ENCODE results near the gene VMP1.
"Not testable (repeated sequence)": the region's sequence is repeated elsewhere in the genome, so short reads cannot be mapped to it uniquely, and the experiment has no call there.

Gene VMP1

DNA sequence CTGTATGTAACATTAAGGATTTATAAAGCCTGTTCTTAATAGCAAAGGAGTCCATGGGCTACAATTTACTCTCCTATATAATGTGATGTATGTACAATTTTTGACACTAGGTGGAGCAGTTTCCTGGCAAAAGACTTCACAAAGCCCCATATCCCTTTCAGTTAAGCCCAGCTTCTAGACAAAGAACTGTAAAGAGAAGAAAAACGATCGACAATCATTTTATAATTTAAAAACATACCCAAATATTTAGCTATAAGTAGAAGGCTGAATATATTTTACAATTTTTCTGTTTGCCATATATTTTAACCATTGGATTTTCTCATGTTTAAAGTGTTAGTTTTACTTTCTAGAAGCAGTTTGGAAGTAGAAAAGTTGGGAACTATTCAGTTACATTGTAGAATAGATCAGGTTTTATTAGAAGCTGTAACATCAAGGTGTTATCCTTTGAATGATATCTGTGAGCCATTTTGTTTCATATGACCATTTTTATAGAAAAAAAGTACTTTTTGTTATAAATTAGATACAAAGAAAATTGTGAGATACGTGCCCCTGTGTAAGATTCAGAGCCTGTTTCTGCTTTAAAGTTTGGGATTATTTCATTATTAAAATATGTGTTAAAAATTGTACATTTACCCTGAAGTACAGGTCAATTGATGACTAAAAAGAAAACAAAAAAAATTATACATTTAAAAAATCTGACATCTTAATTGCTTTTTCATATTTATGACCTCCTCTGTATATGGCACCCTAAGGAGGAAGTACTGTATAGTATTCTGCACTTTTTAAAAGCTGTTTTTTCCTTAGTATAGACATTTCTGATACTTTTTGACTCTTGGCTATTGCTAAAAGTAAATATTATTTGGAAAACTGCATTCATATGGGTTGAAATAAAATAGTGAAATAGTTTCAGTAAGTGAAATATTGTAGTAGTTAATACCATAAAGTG lies 46.3 kb downstream of the VMP1 start:
- no peak for DNase-seq (ENCODE audit: low read depth in 1 of 2, low spot score in 1 of 2)

DNA sequence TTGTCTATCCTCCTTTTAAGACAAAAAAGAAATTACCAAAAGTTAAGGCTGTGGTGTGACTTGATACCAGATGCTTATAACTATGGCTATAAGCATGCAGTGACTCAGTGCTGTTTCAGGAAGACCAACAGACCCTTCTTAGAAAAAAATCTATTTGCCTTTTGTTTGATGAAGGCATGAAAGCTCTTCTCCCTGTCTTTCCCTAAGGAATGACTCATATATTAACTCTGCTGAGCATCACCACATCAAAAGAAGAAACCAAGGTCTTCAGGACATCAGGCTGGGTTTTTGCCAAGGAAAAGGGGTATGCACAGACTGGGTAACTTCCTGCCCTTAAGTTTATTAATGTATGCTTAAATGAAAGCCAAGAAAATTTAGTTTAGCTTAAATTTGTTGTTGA lies 47.1 kb downstream of the VMP1 start:
- DNase-seq (ENCODE audit: low read depth in 1 of 2, low spot score in 1 of 2), result no peak

DNA sequence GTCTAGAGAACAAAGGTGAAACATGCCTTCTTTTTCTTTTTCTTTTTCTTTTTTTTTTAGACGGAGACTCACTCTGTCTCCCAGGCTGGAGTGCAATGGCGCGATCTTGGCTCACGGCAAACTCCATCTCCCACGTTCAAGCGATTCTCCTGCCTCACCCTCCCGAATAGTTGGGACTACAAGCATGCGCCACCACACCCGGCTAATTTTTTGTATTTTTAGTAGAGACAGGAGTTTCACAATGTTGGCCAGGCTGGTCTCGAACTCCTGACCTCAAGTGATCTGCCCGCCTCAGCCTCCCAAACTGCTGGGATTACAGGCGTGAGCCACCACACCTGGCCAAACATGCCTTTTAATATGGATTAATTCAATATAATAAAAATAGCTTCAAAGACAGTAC lies 47.6 kb downstream of the VMP1 start:
- not testable (repeated sequence) for DNase-seq (ENCODE audit: low read depth in 1 of 2, low spot score in 1 of 2)

DNA sequence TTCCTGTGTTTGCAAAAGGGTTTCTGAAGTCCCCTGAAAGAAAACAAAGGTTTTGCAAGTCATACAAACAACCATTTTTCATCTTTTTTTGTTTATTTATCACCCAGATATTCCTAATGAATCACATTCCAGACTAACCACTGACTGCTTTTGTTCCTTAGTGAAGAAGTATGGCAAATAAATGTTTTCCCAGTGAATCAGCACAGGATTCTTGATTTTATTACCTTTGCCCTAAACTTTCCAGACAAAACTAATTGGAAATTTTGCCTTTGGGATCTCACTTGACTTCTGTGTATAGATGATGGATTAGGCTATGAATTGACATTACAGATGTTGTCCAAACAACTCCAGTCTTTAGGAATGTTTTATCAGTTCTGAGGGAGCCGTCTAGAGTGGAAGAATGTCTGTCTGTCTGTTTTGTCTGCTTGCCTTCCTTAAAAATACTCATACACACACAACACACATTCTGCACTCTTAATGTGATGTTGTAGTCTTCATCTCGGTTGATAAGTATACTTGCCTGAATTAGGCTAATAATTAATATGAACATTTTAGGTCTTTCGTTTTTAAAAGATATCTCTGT lies 48.9 kb downstream of the VMP1 start:
- DNase-seq (ENCODE audit: low read depth in 1 of 2, low spot score in 1 of 2), result no peak

DNA sequence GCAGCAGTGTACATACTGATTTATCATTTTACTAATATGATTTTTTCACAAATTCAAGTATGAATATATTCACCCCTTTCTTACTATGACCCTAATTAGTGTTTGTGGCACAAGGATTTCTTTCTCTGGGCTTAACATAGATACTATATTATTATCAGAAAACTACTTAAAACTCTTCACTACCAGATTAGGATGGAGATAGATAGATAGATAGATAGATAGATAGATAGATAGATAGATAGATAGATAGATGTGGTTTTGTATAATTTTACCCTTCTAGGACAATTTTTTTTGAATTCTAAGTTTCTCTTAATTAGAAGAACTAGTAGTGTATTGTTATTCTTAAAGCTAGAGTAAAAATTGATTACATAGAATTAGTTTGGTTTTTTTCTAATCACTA lies 49.6 kb downstream of the VMP1 start:
- no peak for DNase-seq (ENCODE audit: low read depth in 1 of 2, low spot score in 1 of 2)

DNA sequence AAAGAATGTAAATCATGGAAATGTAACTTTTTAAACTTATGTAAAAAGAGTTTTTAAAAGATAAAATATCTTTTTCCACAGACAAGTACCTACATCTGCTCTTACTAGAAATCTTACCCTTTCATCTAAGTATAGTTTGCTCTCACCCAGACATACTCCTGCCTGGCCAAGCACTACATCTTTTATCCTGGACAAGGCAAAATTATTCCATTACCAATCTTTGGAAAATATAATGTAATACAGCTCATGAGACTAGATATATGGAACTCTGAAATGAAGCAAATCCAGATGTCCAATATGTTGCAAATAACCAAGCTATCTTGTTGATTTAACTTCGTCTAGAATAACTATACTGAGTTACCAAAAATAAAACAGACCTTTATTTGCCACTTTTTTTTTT lies 50.0 kb downstream of the VMP1 start:
- DNase-seq (ENCODE audit: low read depth in 1 of 2, low spot score in 1 of 2), result no peak

DNA sequence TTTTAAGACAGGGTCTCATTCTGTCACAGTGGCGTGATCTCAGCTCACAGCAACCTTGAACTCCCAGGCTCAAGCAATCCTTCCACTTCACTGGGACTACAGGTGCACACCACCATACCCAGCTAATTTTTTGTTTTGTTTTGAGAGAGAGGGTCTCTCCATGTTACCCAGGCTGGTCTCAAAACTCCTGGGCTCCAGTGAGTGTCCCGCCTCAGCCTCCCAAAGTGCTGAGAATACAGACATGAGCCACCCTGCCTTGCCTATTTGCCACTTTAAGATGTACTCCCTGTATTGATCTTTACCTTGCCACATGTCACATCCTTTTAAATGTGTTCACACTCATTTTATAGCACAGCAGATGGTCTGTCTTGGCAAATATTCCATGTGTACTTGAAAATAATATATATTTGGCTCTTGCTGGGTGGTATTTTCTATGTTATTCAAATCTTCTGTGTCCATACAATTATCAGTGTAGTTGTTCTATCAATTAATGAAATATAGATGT lies 50.5 kb downstream of the VMP1 start:
- DNase-seq (ENCODE audit: low read depth in 1 of 2, low spot score in 1 of 2), result no peak

DNA sequence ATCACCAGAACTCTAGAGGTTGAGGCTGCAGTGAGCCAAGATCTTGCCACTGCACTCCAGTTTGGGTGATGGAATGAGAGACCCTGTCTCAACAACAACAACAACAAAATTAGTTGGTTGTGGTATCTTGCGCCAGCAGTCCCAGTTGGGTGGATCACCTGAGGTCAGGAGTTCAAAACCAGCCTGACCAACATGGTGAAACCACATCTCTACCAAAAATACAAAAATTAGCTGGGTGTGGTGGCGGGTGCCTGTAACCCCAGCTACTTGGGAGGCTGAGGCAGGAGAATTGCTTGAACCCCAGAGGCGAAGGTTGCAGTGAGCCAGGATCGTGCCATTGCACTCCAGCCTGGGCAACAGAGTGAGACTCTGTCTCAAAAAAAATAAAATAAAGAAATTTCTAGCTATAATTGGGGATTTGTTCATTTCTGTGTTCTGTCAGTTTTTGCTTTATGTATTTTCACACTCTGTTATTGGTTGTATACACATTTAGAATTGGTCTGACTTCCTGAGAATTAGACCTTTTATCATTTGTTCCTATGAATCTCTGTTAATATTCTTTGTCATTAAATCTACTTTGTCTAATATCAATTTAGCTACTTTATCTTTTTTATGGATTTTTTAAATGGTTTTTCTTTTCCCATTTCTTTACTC lies 51.7 kb downstream of the VMP1 start:
- DNase-seq (ENCODE audit: low read depth in 1 of 2, low spot score in 1 of 2), result not testable (repeated sequence)

DNA sequence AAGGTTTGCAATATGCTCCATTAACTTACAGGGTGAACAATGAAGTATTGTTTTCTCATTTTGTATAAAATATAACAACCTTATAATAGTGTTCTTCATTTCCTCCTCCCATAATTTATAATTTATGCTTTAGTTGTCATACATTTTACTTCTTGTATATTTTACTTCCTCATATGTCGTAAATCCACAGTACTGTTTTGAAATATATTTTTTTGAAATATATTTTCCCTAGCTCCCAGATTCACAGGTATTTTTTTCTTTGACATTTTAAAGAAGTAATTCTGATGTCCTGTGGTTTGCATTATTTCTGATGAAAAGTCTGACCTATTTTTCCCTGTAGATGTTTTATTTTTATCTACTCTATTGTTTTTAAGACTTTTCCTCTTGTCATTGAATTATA lies 52.7 kb downstream of the VMP1 start:
- no peak for DNase-seq (ENCODE audit: low read depth in 1 of 2, low spot score in 1 of 2)

DNA sequence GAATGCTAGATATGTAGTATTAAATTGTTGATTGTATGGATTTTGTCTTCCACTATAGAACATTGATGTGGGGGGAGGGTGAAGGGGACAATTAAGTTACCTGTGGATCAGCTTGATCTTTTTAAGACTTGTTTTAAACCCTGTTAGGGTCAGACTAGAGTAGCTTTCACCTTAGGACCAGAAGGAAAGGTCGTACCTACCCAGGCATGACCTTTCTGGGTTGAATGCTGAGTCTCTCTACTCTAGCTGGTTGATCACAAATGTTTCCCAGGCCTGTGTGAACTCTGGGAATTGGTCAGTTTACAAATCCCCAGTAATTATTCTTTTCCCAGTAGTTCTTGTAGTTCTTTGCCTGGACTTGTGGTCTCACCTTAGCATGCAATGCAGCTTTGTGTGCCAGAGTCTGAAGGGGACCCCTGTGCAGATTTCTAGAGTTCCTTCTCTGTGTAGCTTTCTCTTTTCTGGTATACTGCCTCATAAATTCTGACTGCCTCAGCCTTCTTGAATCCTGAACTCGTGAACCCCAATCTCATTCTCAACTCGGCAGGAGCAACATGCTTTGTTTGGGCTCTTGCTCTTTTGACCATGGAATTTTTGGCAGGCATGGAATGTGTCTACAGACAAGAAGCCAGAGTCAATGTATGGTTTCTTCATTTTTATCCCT lies 54.1 kb downstream of the VMP1 start:
- no peak for DNase-seq (ENCODE audit: low read depth in 1 of 2, low spot score in 1 of 2)

DNA sequence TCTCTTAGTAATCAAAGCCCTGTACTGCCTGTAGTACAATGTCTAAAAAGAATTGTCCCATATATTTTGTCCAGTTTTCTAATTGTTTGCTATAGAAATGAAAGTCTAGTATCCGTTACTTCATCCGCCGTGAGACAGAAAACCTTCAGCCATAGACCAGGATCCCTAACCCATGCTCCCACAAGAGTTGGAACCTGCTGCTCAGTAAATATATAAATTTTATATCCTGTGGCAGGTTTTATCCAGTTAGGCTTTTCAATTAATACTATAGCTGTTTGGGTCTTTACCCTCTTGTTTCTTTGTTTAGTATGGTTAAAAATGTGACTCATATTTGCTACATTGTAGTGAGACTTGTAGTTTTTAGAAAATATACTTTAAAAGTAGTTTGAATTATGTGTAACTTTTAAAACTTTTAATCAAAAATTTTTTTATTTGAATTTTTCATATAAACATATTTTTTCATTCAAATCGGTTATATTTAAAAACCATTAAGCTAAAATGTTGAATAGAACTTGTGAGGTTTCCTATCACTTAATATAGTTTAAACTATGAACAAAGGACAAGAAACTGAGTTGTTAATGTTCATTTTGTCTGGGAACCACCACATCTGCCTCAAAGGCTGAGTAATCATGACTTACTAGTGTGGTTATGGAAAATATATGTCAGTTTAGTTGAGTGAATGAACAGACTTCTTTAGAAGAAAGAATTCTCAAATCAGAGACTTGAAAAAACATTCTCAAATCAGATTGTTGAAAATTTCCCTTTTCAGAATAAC lies 54.8 kb downstream of the VMP1 start:
- DNase-seq (ENCODE audit: low read depth in 1 of 2, low spot score in 1 of 2), result no peak

DNA sequence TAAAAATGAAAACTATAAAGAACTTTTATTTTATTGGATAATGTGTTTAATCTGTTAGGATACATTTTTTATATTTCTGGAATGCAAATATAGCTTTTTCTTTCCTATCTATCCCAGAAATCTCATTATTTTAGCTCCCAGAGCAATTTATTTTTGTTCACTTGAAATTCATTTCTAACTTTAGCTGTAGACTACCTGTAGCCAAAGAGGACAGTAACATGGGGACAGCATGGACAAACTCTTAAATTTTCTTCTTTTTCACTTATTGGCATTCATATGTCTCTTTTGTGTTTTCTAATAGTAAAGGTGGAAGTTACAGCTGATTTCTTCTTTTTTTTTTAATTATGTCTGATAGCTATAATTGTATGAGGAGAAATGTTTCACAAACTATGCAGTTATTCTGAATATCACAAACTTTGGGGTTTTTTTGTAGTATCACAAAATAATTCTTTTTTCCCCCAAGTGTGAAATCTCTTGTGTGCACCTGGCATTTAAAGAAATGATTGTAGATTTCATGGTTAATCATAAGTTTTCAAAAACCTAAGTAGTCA lies 55.4 kb downstream of the VMP1 start:
- DNase-seq (ENCODE audit: low read depth in 1 of 2, low spot score in 1 of 2), result no peak

DNA sequence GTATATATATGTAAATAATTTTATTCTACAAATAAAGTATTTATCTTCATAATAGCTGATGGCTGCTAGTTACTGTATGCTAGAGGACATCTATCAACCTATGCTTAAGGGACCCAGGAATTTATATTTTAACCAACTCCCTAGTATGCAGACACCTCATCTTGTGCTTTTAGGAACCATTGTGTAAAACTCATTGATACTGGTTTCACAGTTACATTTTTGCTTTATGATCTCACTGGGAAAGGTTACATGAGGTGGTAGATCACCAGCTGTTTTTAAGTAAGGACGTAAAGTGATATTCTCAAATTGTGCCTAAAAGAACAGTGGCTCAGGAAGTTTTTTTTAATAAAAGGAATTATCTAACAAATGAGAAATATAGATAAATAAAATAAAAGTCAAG lies 56.4 kb downstream of the VMP1 start:
- DNase-seq (ENCODE audit: low read depth in 1 of 2, low spot score in 1 of 2), result no peak

DNA sequence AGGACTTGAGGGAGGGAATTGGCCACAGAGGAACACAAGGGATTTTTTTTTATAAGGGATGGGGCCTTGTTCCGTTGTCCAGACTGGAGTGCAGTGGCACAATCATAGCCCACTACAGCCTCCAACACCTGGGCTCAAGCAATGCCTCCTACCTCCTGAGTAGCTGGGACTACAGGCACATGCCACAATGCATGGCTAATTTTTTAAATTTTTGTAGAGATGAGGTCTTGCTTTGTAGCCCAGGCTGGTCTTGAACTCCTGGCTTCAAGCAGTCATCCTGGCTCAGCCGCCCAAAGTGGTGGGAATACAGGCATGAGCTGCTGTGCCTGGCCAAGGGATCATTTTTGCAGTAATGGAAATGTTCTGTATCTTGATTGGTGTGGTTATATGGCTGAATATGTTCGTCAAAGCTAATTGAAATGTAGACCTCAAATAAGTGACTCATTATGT lies 56.9 kb downstream of the VMP1 start:
- DNase-seq (ENCODE audit: low read depth in 1 of 2, low spot score in 1 of 2), result no peak

DNA sequence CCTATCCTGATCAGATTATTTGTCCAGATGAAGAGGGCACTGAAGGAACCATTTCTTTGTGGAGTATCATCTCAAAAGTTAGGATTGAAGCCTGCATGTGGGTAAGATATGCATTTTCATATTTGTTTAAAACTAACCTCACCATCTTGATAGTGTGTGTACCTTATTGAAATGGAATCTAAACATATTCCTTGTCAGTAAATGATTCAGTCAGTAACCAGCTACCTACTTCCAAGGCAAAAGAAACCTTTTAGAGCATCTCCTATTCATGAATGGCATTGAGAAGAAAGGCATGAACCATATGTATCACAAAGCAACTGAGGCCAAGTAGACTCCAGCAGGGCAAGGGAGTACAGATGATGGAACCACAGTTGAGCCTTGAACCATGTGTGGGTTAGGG lies 57.6 kb downstream of the VMP1 start:
- DNase-seq (ENCODE audit: low read depth in 1 of 2, low spot score in 1 of 2), result no peak

DNA sequence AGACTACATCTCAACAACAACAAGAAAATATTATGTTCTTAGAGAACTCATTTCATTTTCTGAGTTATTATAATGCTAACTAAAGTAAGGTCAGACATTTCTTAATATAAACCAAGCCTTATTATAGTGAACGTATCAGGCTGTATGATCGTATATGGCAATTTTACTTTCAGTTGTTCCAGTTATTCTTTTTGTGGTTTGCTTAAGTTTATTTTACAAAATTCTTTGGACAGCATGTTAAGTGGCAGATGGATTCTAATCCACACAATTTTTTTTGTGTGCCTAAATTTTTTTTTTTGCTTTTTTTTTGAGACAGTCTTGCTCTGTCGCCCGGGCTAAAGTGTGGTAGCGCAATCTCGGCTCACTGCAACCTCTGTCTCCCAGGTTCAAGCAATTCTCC lies 59.0 kb downstream of the VMP1 start:
- no peak for DNase-seq (ENCODE audit: low read depth in 1 of 2, low spot score in 1 of 2)

DNA sequence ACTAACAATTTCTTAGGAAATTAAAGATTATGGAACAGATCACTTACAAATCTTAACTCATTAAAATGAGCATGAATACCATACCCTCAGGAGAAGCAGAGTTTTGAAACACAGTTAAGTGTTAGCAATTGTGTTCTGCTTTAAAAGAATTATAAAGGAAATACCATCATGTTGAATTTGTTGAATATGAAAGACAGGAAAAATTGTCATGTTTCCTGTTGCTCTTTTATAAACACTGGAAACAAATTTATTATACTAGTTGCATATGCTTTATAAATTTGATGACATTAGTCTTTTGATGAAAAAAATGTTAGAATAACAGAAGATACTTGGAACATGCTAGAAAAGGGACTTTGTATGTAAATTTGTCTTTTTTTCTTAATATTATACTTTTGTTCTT lies 59.7 kb downstream of the VMP1 start:
- DNase-seq (ENCODE audit: low read depth in 1 of 2, low spot score in 1 of 2), result no peak

DNA sequence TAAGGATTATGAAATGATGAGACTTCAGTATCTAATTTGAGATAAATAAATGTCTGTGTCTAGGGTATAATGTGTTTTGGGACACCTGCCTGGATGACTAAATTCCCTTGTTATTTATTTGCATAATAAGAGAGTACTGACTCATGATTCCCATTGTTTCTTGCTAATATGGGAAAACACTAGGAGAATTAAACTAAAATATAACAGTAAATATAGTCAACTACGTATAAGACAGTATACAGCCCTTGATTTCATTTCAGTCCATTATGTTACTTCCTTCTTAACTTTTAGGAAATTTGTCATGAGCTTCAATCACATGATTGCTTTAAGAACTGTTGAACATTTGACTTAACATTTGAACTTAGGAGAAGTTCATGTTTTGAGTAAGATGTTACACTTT lies 62.4 kb downstream of the VMP1 start:
- no peak for DNase-seq (ENCODE audit: low read depth in 1 of 2, low spot score in 1 of 2)

DNA sequence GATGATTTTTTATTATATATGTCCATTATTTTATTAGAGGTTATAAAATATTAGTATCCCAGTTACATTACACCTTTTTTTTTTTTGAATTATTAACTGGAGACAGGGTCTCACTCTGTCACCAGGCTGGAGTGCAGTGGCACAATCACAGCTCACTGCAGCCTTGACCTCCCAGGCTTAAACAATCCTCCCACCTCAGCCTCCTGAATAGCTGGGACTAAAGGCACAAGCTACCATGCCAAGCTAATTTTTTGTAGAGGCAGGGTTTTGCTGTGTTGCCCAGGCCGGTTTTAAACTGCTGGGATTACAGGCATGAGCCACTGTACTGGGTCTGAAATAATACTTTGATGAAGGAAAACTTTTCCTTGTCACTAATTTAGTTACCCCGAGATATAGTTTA lies 63.6 kb downstream of the VMP1 start:
- DNase-seq (ENCODE audit: low read depth in 1 of 2, low spot score in 1 of 2), result no peak

DNA sequence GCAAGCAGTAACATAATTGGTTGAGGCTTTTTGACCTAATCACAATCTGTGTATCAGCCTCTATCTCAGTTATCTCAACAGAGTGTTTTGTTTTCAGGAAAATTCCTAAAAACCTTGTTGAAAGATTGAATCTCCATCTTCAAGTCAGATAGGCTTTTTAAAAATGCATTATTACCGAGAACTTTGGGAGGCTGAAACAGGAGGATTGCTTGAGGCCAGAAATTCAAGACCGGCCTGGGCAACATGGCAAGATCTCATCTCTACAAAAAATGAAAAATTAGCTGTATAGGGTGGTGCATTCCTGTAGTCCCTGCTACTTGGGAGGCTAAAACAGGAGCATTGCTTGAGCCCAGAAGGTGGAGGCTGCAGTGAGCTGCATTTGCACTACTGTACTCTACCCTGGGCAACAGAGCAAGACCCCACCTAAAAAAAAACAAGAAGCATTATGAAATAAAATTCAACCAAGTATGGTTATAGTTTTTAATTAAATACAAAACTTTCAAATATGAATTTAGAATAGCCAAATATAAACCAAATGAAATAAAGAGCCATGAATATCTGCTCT lies 68.4 kb downstream of the VMP1 start:
- DNase-seq (ENCODE audit: low read depth in 1 of 2, low spot score in 1 of 2), result no peak

Measured in activated T-helper 1 cell treated with anti-CD3 and anti-CD28 coated beads, Interleukin-2, amount 50 U/mL, for 16 hours (primary cell).